Neural progenitor cell (in vitro differentiated cells): ENCODE measurements around the gene NUDC. TPM values are rescaled to one million over a fixed set of nuclear protein-coding genes. Genes with fewer than 3 reads are reported as not detected.

Experiments used
- DNase-seq: peaks from one replicate; pipeline ENCODE4 v3.0.0-alpha.2; 2016; ENCODE audit warnings: low spot score
- H2AFZ ChIP-seq: fragments of 200-600 bp; sonication (generic); replicated peaks from 2 replicates; pipeline ENCODE4 v1.6.1; 2016; ENCODE audit warnings: antibody characterized with exemption
- H3F3A ChIP-seq: fragments of 200-600 bp; sonication (generic); 2 replicates; pipeline ENCODE4 v1.6.1; 2016; ENCODE audit warnings: antibody characterized with exemption, low read depth
- H3K27ac ChIP-seq: fragments of 200-600 bp; sonication (generic); 2 replicates; pipeline ENCODE4 v1.5.1; 2016; ENCODE audit warnings: mild to moderate bottlenecking
- H3K27me3 ChIP-seq: fragments of 200-600 bp; sonication (generic); 2 replicates; pipeline ENCODE4 v1.6.1; 2016; ENCODE audit warnings: mild to moderate bottlenecking, moderate library complexity
- H3K36me3 ChIP-seq: fragments of 200-600 bp; sonication (generic); 2 replicates; pipeline ENCODE4 v1.5.1; 2016
- H3K4me1 ChIP-seq: fragments of 200-600 bp; sonication (generic); 2 replicates; pipeline ENCODE4 v1.6.1; 2016; ENCODE audit warnings: mixed run types
- H3K4me2 ChIP-seq: fragments of 200-600 bp; sonication (generic); 2 replicates; pipeline ENCODE4 v1.6.1; 2016
- H3K4me3 ChIP-seq: fragments of 200-600 bp; sonication (generic); 2 replicates; pipeline ENCODE4 v1.5.1; 2016
- H3K79me2 ChIP-seq: fragments of 200-600 bp; sonication (generic); 2 replicates; pipeline ENCODE4 v1.6.1; 2016; ENCODE audit warnings: low read depth
- H3K9ac ChIP-seq: fragments of 200-600 bp; sonication (generic); 2 replicates; pipeline ENCODE4 v1.6.1; 2016
- H3K9me3 ChIP-seq: fragments of 200-600 bp; sonication (generic); 2 replicates; pipeline ENCODE4 v1.5.1; 2016; ENCODE audit warnings: low read depth
- H4K20me1 ChIP-seq: fragments of 200-600 bp; sonication (generic); 2 replicates; pipeline ENCODE4 v1.6.1; 2016; ENCODE audit warnings: low read depth
- H3K27ac Mint-ChIP-seq: 3 replicates; pipeline ENCODE4 v1.8.0; 2021; ENCODE audit warnings: mixed read lengths
- H3K27me3 Mint-ChIP-seq: 2 replicates; pipeline ENCODE4 v1.8.0; 2022; ENCODE audit warnings: low read depth, mild to moderate bottlenecking, inconsistent platforms, moderate library complexity, mixed read lengths; ENCODE audit not compliant: insufficient read depth
- H3K36me3 Mint-ChIP-seq: 3 replicates; pipeline ENCODE4 v1.8.0; 2021; ENCODE audit warnings: mixed read lengths
- H3K4me1 Mint-ChIP-seq: 3 replicates; pipeline ENCODE4 v1.8.0; 2021; ENCODE audit warnings: mixed read lengths
- H3K4me3 Mint-ChIP-seq: 3 replicates; pipeline ENCODE4 v1.8.0; 2021; ENCODE audit warnings: mild to moderate bottlenecking, moderate library complexity, mixed read lengths
- H3K9me3 Mint-ChIP-seq: 3 replicates; pipeline ENCODE4 v1.8.0; 2020; ENCODE audit warnings: mixed read lengths
- EZH2 ChIP-seq: fragments of 200-600 bp; sonication (generic); IDR thresholded peaks from 2 replicates; pipeline ENCODE4 v1.6.1; 2017; ENCODE audit warnings: antibody characterized with exemption, mild to moderate bottlenecking, moderate library complexity
- EZH2phosphoT487 ChIP-seq: fragments of 200-600 bp; sonication (generic); IDR thresholded peaks from 2 replicates; pipeline ENCODE4 v1.6.1; 2017; ENCODE audit warnings: antibody characterized with exemption
- total RNA-seq: library from RNA; depleted of rRNA; stranded (reverse); fragments of >200 nt; gene quantifications from 2 replicates; pipeline ENCODE4 v1.2.3, GENCODE V29; 2015; ENCODE audit warnings: low replicate concordance
- TF ChIP-seq, protein P1 (sequence below): fragments of 200-600 bp; sonication (generic); IDR thresholded peaks from 2 replicates; pipeline ENCODE4 v1.5.1; 2017; ENCODE audit warnings: antibody characterized with exemption, mild to moderate bottlenecking

NUDC gene
- total RNA-seq, 1 donor from 2014 or later, result 28.6 TPM

GRCh38 chr1:26960625-26960966 is 39.1 kb downstream of the NUDC start:
- no peak for DNase-seq
- Mint-ChIP-seq H3K36me3 (no peaks in the 10 kb centered on the region), H3K9me3 (peaks cover 3% of the 10 kb centered on the region), H3K27ac (no peak overlapping the region), H3K4me3 (peak overlapping the region; percentile 71), H3K27me3 (peaks cover 57% of the 10 kb centered on the region), H3K4me1 (peaks cover 4% of the 10 kb centered on the region)
- no peaks in the 10 kb centered on the region for H4K20me1 ChIP-seq
- peak overlapping the region; percentile 88 for H3K4me3 ChIP-seq
- peak overlapping the region; percentile 95 for H3K4me2 ChIP-seq
- H3K4me1 ChIP-seq, result no peaks in the 10 kb centered on the region
- TF ChIP-seq EZH2phosphoT487 (no peak), EZH2 (no peak)
- TF ChIP-seq, protein P1, sequence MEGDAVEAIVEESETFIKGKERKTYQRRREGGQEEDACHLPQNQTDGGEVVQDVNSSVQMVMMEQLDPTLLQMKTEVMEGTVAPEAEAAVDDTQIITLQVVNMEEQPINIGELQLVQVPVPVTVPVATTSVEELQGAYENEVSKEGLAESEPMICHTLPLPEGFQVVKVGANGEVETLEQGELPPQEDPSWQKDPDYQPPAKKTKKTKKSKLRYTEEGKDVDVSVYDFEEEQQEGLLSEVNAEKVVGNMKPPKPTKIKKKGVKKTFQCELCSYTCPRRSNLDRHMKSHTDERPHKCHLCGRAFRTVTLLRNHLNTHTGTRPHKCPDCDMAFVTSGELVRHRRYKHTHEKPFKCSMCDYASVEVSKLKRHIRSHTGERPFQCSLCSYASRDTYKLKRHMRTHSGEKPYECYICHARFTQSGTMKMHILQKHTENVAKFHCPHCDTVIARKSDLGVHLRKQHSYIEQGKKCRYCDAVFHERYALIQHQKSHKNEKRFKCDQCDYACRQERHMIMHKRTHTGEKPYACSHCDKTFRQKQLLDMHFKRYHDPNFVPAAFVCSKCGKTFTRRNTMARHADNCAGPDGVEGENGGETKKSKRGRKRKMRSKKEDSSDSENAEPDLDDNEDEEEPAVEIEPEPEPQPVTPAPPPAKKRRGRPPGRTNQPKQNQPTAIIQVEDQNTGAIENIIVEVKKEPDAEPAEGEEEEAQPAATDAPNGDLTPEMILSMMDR, result no peak
- H2AFZ ChIP-seq, result peak overlapping the region; percentile 89
- H3K27ac ChIP-seq, result no peak overlapping the region
- peaks cover 15% of the 10 kb centered on the region for H3F3A ChIP-seq
- no peaks in the 10 kb centered on the region for H3K79me2 ChIP-seq
- no peaks in the 10 kb centered on the region for H3K9me3 ChIP-seq
- no peaks in the 10 kb centered on the region for H3K36me3 ChIP-seq
- H3K9ac ChIP-seq, result no peak overlapping the region
- peaks cover 46% of the 10 kb centered on the region for H3K27me3 ChIP-seq

GRCh38 chr1:26961826-26962225 is 40.3 kb downstream of the NUDC start:
- Mint-ChIP-seq H3K27me3 (peaks cover 52% of the 10 kb centered on the region), H3K36me3 (no peaks in the 10 kb centered on the region), H3K4me1 (peaks cover 4% of the 10 kb centered on the region), H3K27ac (no peak overlapping the region), H3K4me3 (no peak overlapping the region), H3K9me3 (peaks cover 3% of the 10 kb centered on the region)
- H3K4me2 ChIP-seq, result no peak overlapping the region
- H3K36me3 ChIP-seq, result no peaks in the 10 kb centered on the region
- no peaks in the 10 kb centered on the region for H3K79me2 ChIP-seq
- no peaks in the 10 kb centered on the region for H4K20me1 ChIP-seq
- TF ChIP-seq EZH2phosphoT487 (no peak), EZH2 (no peak)
- TF ChIP-seq, protein P1, result no peak
- no peak for DNase-seq
- H3K9ac ChIP-seq, result no peak overlapping the region
- H3K27me3 ChIP-seq, result peaks cover 46% of the 10 kb centered on the region
- H2AFZ ChIP-seq, result no peak overlapping the region
- H3K9me3 ChIP-seq, result no peaks in the 10 kb centered on the region
- H3K4me1 ChIP-seq, result no peaks in the 10 kb centered on the region
- H3K4me3 ChIP-seq, result no peak overlapping the region
- H3K27ac ChIP-seq, result no peak overlapping the region
- H3F3A ChIP-seq, result peaks cover 15% of the 10 kb centered on the region

- Mint-ChIP-seq H3K4me3 (no peak overlapping the region), H3K9me3 (peaks cover 3% of the 10 kb centered on the region), H3K36me3 (no peaks in the 10 kb centered on the region), H3K4me1 (peaks cover 4% of the 10 kb centered on the region), H3K27ac (no peak overlapping the region), H3K27me3 (peaks cover 37% of the 10 kb centered on the region)
- TF ChIP-seq EZH2 (no peak), EZH2phosphoT487 (no peak)
- TF ChIP-seq, protein P1, result no peak
- no peaks in the 10 kb centered on the region for H3K9me3 ChIP-seq
- DNase-seq, result no peak
- peaks cover 14% of the 10 kb centered on the region for H3F3A ChIP-seq
- peaks cover 23% of the 10 kb centered on the region for H3K27me3 ChIP-seq
- no peak overlapping the region for H2AFZ ChIP-seq
- no peaks in the 10 kb centered on the region for H3K79me2 ChIP-seq
- H3K4me3 ChIP-seq, result no peak overlapping the region
- H3K4me1 ChIP-seq, result no peaks in the 10 kb centered on the region
- no peak overlapping the region for H3K27ac ChIP-seq
- H3K9ac ChIP-seq, result no peak overlapping the region
- no peaks in the 10 kb centered on the region for H4K20me1 ChIP-seq
- H3K36me3 ChIP-seq, result no peaks in the 10 kb centered on the region
- H3K4me2 ChIP-seq, result no peak overlapping the region
These were observed 43.7 kb downstream of the NUDC start for GRCh38 chr1:26965213-26965612.
